Adrenal gland (tissue), 5 donors: ENCODE measurements around the gene NPFF.

Experiments
- CTCF ChIP-seq, 6 experiments: fragments of 450-650 bp in 4 of 6; fragments of 200-600 bp in 2 of 6; sonication (generic) in 1 of 6; IDR thresholded peaks; 1 replicate in 5 of 6; 2 replicates in 1 of 6; pipeline versions ENCODE4 v1.5.1 to v1.8.0; 2016 to 2021; ENCODE audit warnings: antibody characterized with exemption in 6 of 6, mild to moderate bottlenecking in 2 of 6, moderate library complexity in 1 of 6
- POLR2A ChIP-seq, 2 donors: fragments of 450-650 bp; IDR thresholded peaks; one replicate each; pipeline ENCODE4 v1.6.1; 2017; ENCODE audit warnings: antibody characterized with exemption in 2 of 2, mild to moderate bottlenecking in 2 of 2, moderate library complexity in 1 of 2
- donor health status: DM: no; HTN: no; CAD: no.

GRCh38 chr12:53498235-53498630 lies 9.1 kb downstream of the NPFF start:
- TF ChIP-seq POLR2A (IDR thresholded peaks at IDR 0.05): no peak
- no peak for TF ChIP-seq CTCF (IDR thresholded peaks at IDR 0.05)
